ENCODE measurements around the gene ATP1A1. TPM values are rescaled to one million over a fixed set of nuclear protein-coding genes. Genes with fewer than 3 reads are reported as not detected.

Gene ATP1A1
- total RNA-seq, 1 donor from 2014 or later, result 252 TPM

- Mint-ChIP-seq H3K27me3 (no peaks in the 10 kb centered on the region), H3K27ac (no peak overlapping the region), H3K36me3 (ENCODE audit: low read depth) (no peaks in the 10 kb centered on the region), H3K9me3 (peaks cover 3% of the 10 kb centered on the region), H3K4me3 (no peak overlapping the region), H3K4me1 (peaks cover 10% of the 10 kb centered on the region)
- peak; percentile 67 for DNase-seq
- intact Hi-C loops (cut with micrococcal nuclease), result no loop called here
These were observed 20.7 kb upstream of the ATP1A1 start for GRCh38 chr1:116352349-116352813.

- H3K4me1 Mint-ChIP-seq, result peaks cover 10% of the 10 kb centered on the region
- H3K4me3 Mint-ChIP-seq, result no peak overlapping the region
- peaks cover 3% of the 10 kb centered on the region for H3K9me3 Mint-ChIP-seq
- H3K27me3 Mint-ChIP-seq, result no peaks in the 10 kb centered on the region
- DNase-seq, result no peak
- H3K36me3 Mint-ChIP-seq (ENCODE audit: low read depth), result no peaks in the 10 kb centered on the region
- H3K27ac Mint-ChIP-seq, result no peak overlapping the region
- intact Hi-C loops (cut with micrococcal nuclease), result no loop called here
These were observed 19.9 kb upstream of the ATP1A1 start for GRCh38 chr1:116353155-116353554.

GRCh38 chr1:116356067-116356466, 17.0 kb upstream of the ATP1A1 start:
- no peak overlapping the region for H3K27ac Mint-ChIP-seq
- no peaks in the 10 kb centered on the region for H3K36me3 Mint-ChIP-seq (ENCODE audit: low read depth)
- DNase-seq, result no peak
- H3K4me3 Mint-ChIP-seq, result no peak overlapping the region
- H3K27me3 Mint-ChIP-seq, result peaks cover 2% of the 10 kb centered on the region
- no peaks in the 10 kb centered on the region for H3K9me3 Mint-ChIP-seq
- H3K4me1 Mint-ChIP-seq, result peaks cover 10% of the 10 kb centered on the region
- intact Hi-C loops (cut with micrococcal nuclease), result no loop called here

- intact Hi-C loops (cut with micrococcal nuclease), result no loop called here
- peaks cover 2% of the 10 kb centered on the region for H3K27me3 Mint-ChIP-seq
- no peak overlapping the region for H3K27ac Mint-ChIP-seq
- no peaks in the 10 kb centered on the region for H3K36me3 Mint-ChIP-seq (ENCODE audit: low read depth)
- DNase-seq, result no peak
- H3K4me1 Mint-ChIP-seq, result peaks cover 10% of the 10 kb centered on the region
- no peaks in the 10 kb centered on the region for H3K9me3 Mint-ChIP-seq
- H3K4me3 Mint-ChIP-seq, result no peak overlapping the region
These were observed 16.4 kb upstream of the ATP1A1 start for GRCh38 chr1:116356673-116357072.

GRCh38 chr1:116357487-116357886, 15.6 kb upstream of the ATP1A1 start:
- Mint-ChIP-seq H3K36me3 (ENCODE audit: low read depth) (no peaks in the 10 kb centered on the region), H3K27ac (no peak overlapping the region), H3K27me3 (peaks cover 6% of the 10 kb centered on the region), H3K9me3 (no peaks in the 10 kb centered on the region), H3K4me1 (peaks cover 3% of the 10 kb centered on the region), H3K4me3 (no peak overlapping the region)
- no peak for DNase-seq
- intact Hi-C loops (cut with micrococcal nuclease), result no loop called here

- H3K9me3 Mint-ChIP-seq, result no peaks in the 10 kb centered on the region
- no peak overlapping the region for H3K27ac Mint-ChIP-seq
- no peaks in the 10 kb centered on the region for H3K36me3 Mint-ChIP-seq (ENCODE audit: low read depth)
- H3K4me3 Mint-ChIP-seq, result no peak overlapping the region
- peaks cover 2% of the 10 kb centered on the region for H3K4me1 Mint-ChIP-seq
- H3K27me3 Mint-ChIP-seq, result peaks cover 6% of the 10 kb centered on the region
- intact Hi-C loops (cut with micrococcal nuclease), result loop anchor here (2.0 kb wide), 1 partner anchor 14 kb away; the partner anchor contains the start of gene ATP1A1
- DNase-seq, result no peak
These were observed 13.8 kb upstream of the ATP1A1 start for GRCh38 chr1:116359060-116359830.

GRCh38 chr1:116359871-116360270, 13.2 kb upstream of the ATP1A1 start:
- peaks cover 6% of the 10 kb centered on the region for H3K27me3 Mint-ChIP-seq
- no peak overlapping the region for H3K27ac Mint-ChIP-seq
- H3K4me3 Mint-ChIP-seq, result no peak overlapping the region
- intact Hi-C loops (cut with micrococcal nuclease), result loop anchor here (1.0 to 2.0 kb wide), 2 partner anchors 13 to 125 kb away; partner anchors contain the start of gene ATP1A1
- peaks cover 2% of the 10 kb centered on the region for H3K4me1 Mint-ChIP-seq
- no peaks in the 10 kb centered on the region for H3K9me3 Mint-ChIP-seq
- H3K36me3 Mint-ChIP-seq (ENCODE audit: low read depth), result no peaks in the 10 kb centered on the region
- DNase-seq, result no peak

GRCh38 chr1:116360429-116361173, 12.4 kb upstream of the ATP1A1 start:
- Mint-ChIP-seq H3K4me1 (peaks cover 2% of the 10 kb centered on the region), H3K36me3 (ENCODE audit: low read depth) (no peaks in the 10 kb centered on the region), H3K27ac (no peak overlapping the region), H3K9me3 (no peaks in the 10 kb centered on the region), H3K4me3 (no peak overlapping the region), H3K27me3 (peaks cover 6% of the 10 kb centered on the region)
- DNase-seq, result no peak
- intact Hi-C loops (cut with micrococcal nuclease), result loop anchor here (1.0 kb wide), 1 partner anchor 125 kb away; no protein-coding TSS in a partner anchor

- Mint-ChIP-seq H3K27me3 (peaks cover 10% of the 10 kb centered on the region), H3K9me3 (no peaks in the 10 kb centered on the region), H3K36me3 (ENCODE audit: low read depth) (no peaks in the 10 kb centered on the region), H3K27ac (no peak overlapping the region), H3K4me1 (no peaks in the 10 kb centered on the region), H3K4me3 (no peak overlapping the region)
- intact Hi-C loops (cut with micrococcal nuclease), result no loop called here
- no peak for DNase-seq
These were observed 11.4 kb upstream of the ATP1A1 start for GRCh38 chr1:116361648-116362047.

- H3K36me3 Mint-ChIP-seq (ENCODE audit: low read depth), result no peaks in the 10 kb centered on the region
- no peak for DNase-seq
- intact Hi-C loops (cut with micrococcal nuclease), result no loop called here
- H3K27ac Mint-ChIP-seq, result no peak overlapping the region
- H3K27me3 Mint-ChIP-seq, result peaks cover 14% of the 10 kb centered on the region
- H3K4me3 Mint-ChIP-seq, result no peak overlapping the region
- H3K4me1 Mint-ChIP-seq, result no peaks in the 10 kb centered on the region
- H3K9me3 Mint-ChIP-seq, result no peaks in the 10 kb centered on the region
These were observed 11.0 kb upstream of the ATP1A1 start for GRCh38 chr1:116362050-116362449.

GRCh38 chr1:116365353-116365780, 7.7 kb upstream of the ATP1A1 start:
- no peak overlapping the region for H3K27ac Mint-ChIP-seq
- H3K4me1 Mint-ChIP-seq, result no peaks in the 10 kb centered on the region
- H3K4me3 Mint-ChIP-seq, result no peak overlapping the region
- H3K9me3 Mint-ChIP-seq, result no peaks in the 10 kb centered on the region
- H3K36me3 Mint-ChIP-seq (ENCODE audit: low read depth), result no peaks in the 10 kb centered on the region
- H3K27me3 Mint-ChIP-seq, result peaks cover 24% of the 10 kb centered on the region
- intact Hi-C loops (cut with micrococcal nuclease), result no loop called here
- no peak for DNase-seq

GRCh38 chr1:116365857-116366256, 7.2 kb upstream of the ATP1A1 start:
- Mint-ChIP-seq H3K4me1 (no peaks in the 10 kb centered on the region), H3K9me3 (no peaks in the 10 kb centered on the region), H3K36me3 (ENCODE audit: low read depth) (no peaks in the 10 kb centered on the region), H3K27me3 (peaks cover 28% of the 10 kb centered on the region), H3K27ac (no peak overlapping the region), H3K4me3 (no peak overlapping the region)
- intact Hi-C loops (cut with micrococcal nuclease), result no loop called here
- no peak for DNase-seq

- H3K27me3 Mint-ChIP-seq, result peaks cover 33% of the 10 kb centered on the region
- H3K4me3 Mint-ChIP-seq, result no peak overlapping the region
- no peak overlapping the region for H3K27ac Mint-ChIP-seq
- H3K9me3 Mint-ChIP-seq, result no peaks in the 10 kb centered on the region
- intact Hi-C loops (cut with micrococcal nuclease), result no loop called here
- no peaks in the 10 kb centered on the region for H3K4me1 Mint-ChIP-seq
- no peaks in the 10 kb centered on the region for H3K36me3 Mint-ChIP-seq (ENCODE audit: low read depth)
- DNase-seq, result no peak
These were observed 5.6 kb upstream of the ATP1A1 start for GRCh38 chr1:116367256-116367945.

- intact Hi-C loops (cut with micrococcal nuclease), result no loop called here
- DNase-seq, result no peak
- Mint-ChIP-seq H3K36me3 (ENCODE audit: low read depth) (no peaks in the 10 kb centered on the region), H3K4me3 (no peak overlapping the region), H3K4me1 (no peaks in the 10 kb centered on the region), H3K9me3 (no peaks in the 10 kb centered on the region), H3K27ac (no peak overlapping the region), H3K27me3 (peaks cover 33% of the 10 kb centered on the region)
These were observed 4.8 kb upstream of the ATP1A1 start for GRCh38 chr1:116368241-116368640.

Measured in activated CD4-positive, alpha-beta T cell treated with anti-CD3 and anti-CD28 coated beads, Interleukin-2, amount 10 ng/mL, durations not matched to agents 24 days and 14 days (primary cell).